IMR-90 (cell line): ENCODE results near the gene COL15A1.

Source experiments
- FOS ChIP-seq: fragments of 150-350 bp; IDR thresholded peaks from 2 replicates; pipeline ENCODE4 v1.6.1; 2016; ENCODE audit warnings: low read depth, low read length
- NFE2L2 ChIP-seq: fragments of 150-350 bp; IDR thresholded peaks from 2 replicates; pipeline ENCODE4 v1.6.1; 2016; ENCODE audit warnings: low read depth, mild to moderate bottlenecking, low read length
- POLR2A ChIP-seq: IDR thresholded peaks from 2 replicates; pipeline ENCODE4 v1.6.1; 2012; ENCODE audit warnings: mild to moderate bottlenecking, low read depth, low read length
- RAD21 ChIP-seq: IDR thresholded peaks from 2 replicates; pipeline ENCODE4 v1.6.1; 2012; ENCODE audit warnings: low read length, improper control_type of control experiment
- SMC3 ChIP-seq: fragments of 150-350 bp; IDR thresholded peaks from 2 replicates; pipeline ENCODE4 v1.6.1; 2016; ENCODE audit warnings: low read depth, mild to moderate bottlenecking, antibody characterized with exemption, low read length, moderate library complexity
- TF ChIP-seq, protein P1 (sequence below): conservative IDR thresholded peaks from 2 replicates; pipeline ENCODE4 v1.5.1; 2012; ENCODE audit warnings: mild to moderate bottlenecking, low read depth, low read length, improper control_type of control experiment

DNA sequence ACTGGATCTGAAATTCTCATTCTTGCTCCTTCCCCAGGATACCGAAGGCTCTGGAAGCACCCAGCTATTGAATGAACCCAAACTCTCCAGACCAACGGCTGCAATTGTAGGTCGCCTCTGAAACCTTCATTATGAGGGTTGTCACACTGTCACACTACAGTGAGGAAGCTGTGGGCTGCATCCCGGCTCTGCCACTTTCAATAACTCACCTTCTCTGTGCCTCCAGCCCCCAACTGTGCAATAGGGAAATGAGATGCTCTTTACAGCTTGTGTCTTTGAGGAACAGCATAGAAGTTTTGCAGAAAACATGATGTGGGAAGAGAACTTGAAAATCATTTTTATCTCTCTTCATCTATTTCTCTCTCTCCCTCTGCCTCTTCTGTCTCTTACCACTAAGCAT, 91.6 kb downstream of the COL15A1 start:
- TF ChIP-seq NFE2L2 (no peak), SMC3 (no peak), POLR2A (no peak), FOS (no peak), RAD21 (no peak)
- TF ChIP-seq, protein P1, sequence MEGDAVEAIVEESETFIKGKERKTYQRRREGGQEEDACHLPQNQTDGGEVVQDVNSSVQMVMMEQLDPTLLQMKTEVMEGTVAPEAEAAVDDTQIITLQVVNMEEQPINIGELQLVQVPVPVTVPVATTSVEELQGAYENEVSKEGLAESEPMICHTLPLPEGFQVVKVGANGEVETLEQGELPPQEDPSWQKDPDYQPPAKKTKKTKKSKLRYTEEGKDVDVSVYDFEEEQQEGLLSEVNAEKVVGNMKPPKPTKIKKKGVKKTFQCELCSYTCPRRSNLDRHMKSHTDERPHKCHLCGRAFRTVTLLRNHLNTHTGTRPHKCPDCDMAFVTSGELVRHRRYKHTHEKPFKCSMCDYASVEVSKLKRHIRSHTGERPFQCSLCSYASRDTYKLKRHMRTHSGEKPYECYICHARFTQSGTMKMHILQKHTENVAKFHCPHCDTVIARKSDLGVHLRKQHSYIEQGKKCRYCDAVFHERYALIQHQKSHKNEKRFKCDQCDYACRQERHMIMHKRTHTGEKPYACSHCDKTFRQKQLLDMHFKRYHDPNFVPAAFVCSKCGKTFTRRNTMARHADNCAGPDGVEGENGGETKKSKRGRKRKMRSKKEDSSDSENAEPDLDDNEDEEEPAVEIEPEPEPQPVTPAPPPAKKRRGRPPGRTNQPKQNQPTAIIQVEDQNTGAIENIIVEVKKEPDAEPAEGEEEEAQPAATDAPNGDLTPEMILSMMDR: no peak
